Tibial nerve (tissue), 3 donors: Measurements from ENCODE around the gene NPW.

Experiments
- CTCF ChIP-seq, 5 experiments: fragments of 200-600 bp in 3 of 5; fragments of 450-650 bp in 2 of 5; sonication (generic) in 3 of 5; IDR thresholded peaks; one replicate each; pipeline ENCODE4 v1.5.1; 2016 to 2019; ENCODE audit warnings: antibody characterized with exemption in 5 of 5, mild to moderate bottlenecking in 3 of 5, moderate library complexity in 2 of 5
- POLR2A ChIP-seq, 2 donors: fragments of 450-650 bp; IDR thresholded peaks; one replicate each; pipeline ENCODE4 v1.6.1; 2017; ENCODE audit warnings: antibody characterized with exemption in 2 of 2, mild to moderate bottlenecking in 2 of 2, moderate library complexity in 2 of 2

DNA sequence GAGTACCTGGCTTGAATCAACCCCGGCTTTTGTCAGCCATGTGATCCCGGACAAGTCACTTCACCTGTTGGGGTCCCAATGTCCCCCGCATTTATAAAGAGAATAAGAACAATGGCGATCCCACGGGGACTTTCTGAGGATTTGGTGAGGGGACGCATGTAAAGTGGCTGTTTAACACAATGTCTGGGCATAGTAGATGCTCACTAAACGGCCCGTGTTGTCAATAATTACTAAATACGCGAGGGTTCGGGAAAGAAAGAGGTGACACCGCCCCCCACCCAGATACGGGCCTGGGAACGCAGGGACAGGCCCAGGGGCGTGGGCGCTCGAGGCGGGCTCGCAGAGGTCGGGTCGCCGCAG, 28.0 kb upstream of the NPW start:
- TF ChIP-seq CTCF (IDR thresholded peaks at IDR 0.05) (no peak), POLR2A (IDR thresholded peaks at IDR 0.05) (no peak)
